GM19452 (cell line): Measurements from ENCODE around the gene HCRT.
"Not testable (repeated sequence)": the region's sequence is repeated elsewhere in the genome, so short reads cannot be mapped to it uniquely, and the experiment has no call there.

Source experiments
- ATAC-seq: cut with Tn5 transposase; IDR thresholded peaks from one replicate; pipeline ENCODE4 v1.9.1; 2021; ENCODE audit not compliant: unreplicated experiment

HCRT gene, protein sequence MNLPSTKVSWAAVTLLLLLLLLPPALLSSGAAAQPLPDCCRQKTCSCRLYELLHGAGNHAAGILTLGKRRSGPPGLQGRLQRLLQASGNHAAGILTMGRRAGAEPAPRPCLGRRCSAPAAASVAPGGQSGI

DNA sequence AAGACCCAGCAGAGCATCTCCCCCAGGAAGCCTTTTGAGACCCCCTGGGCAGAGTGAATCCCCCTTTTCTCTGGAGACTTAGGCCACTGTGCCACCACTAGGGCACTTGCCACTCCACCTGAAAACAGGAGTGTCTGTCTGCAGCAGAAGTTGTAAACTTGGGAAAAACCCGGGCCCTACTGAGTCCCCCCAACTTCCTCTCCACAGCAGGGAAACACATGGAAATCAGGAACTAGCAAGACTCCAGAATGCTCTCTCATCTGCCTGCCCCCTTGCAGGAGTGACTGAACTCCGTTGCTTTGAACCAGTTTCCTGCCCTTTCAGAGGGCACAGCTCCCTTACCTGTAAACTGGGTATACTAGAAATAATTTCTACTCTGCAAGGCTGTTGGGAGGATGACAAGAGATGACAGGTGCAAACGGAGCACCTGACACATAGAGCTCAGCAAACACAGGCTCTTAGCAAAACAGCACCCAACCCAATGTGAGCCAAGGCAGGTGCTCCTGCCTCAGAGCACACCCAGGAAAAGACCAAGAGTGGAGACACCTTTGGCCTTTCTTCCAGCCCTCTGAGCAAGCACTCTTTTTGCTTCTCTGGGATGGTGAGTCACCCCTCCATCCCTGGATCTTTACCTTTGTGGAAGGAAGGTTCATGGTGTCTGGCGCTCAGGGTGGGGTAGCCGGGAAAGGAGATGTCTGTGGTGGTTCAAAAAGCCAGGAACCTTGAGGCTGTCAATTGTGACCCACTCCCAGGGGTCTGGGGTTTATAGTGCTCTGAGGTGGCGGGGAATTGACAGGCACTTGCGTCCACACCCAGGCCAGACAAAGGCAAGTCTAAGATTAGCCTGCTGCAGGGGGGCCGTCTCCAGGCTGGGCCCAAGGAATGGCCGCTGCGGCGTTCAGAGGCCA, at the start of gene HCRT:
TSS of gene HCRT (minus strand) at position 740 of the 908 bp plus-strand sequence. CDS start at position 653, 87 bp downstream.
- no peak for ATAC-seq

DNA sequence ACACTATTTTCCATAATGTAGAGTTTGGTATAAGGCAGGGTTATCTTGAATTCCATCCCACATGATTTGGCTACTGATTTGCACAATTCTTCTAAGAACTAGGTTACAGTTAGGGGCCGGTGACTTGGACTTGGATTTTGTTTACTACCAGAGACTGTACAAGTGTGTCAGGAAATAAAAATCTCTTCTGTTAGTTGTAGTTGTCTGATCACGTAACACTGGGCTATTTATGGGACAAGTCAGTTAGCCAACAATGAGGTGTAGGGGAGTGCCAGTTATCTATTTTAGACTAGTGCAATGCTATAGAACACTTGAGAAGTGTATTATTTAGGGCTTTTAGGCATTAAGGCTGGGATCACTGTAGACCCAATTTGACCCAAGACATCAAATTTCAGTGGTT, 48.7 kb upstream of the HCRT start:
- no peak for ATAC-seq

DNA sequence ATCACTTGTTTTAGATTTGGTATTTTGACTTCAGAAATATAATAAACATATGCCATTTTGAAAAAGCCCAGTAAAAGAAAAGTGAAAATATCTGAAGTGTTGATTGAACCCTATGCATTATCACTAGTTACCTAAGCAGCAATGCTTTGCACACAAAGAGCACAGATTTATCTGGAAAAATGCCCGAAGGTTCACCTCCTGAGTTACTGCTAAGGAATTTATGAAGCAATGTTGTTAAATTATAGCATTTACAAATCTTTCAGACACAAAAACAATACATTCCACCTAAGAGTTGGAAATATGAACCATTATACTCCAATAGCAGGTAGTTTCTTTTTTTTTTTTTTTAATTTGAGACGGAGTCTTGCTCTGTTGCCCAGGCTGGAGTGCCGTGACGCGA, 47.9 kb upstream of the HCRT start:
- no peak for ATAC-seq

DNA sequence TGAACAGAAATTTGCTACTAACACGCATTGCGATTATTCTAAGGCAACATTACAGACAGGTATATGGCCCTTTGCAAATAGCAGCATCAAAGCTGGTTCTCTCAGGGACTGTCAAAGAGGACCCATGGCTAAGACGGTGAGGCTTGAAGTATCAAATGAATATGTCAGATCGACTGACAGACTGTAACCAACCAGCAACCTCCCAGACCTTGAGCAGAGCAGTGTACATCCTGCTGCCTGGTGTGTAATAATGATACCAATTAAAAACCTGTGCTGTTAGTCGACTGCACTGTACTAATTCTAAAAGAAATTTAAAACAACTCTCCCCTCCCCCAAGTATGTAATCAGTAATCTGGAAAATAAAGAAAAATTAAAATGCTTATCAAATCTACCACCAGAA, 45.0 kb upstream of the HCRT start:
- ATAC-seq = no peak

DNA sequence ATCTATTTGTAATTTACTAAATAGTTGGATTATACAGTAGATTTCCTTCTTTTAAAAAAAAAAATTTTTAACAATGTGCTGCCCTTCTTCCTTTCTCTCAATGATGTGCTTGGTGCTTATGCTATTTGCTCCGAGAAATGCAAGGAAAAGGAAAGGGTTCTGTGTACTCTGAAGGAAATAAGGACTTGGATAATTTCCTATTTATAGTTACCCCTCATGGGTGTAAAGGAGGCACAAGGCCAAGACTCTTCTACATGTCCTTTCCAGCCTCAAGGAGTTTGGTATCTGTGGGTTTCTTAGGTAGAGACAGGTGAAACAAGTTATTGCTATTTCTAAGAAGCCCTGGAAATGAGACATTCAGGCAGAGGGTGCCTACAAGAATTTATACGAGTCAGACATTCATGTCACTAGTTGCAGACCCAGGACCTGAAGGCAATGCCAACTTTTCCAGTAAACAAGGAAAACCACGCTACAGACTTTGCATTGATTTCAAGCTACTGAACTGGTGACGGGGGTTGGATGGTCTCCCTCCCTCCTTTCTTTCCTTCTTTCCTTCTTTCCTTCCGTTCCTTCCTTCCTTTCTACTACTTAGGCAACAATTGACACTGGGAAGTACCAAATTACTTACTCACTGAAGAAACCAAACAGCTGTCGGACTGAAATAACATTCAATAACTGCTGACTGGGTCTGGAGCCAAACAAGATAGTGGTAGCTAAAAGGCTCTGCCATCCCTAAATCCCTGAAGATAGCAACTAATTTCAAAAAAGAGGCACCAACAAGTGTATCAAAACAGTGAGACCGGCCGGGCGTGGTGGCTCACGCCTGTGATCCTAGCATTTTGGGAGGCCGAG, 42.8 kb upstream of the HCRT start:
- ATAC-seq = no peak

DNA sequence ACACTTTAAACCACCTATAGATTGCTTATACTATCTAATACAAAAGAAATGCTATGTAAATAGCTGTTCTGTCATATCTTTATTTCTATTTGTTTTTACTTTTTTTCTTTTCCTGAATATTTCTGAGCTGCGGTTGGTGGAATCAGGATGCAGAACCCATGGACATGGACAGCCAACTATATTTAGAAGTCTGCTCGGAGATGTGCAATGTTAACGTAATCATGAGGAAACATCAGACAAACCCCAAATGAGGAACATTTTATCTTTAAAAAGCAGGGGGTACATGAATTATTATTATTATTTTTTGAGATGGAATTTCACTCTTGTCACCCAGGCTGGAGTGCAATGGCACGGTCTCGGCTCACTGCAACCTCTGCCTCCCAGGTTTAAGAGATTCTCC, 40.4 kb upstream of the HCRT start:
- ATAC-seq = no peak

DNA sequence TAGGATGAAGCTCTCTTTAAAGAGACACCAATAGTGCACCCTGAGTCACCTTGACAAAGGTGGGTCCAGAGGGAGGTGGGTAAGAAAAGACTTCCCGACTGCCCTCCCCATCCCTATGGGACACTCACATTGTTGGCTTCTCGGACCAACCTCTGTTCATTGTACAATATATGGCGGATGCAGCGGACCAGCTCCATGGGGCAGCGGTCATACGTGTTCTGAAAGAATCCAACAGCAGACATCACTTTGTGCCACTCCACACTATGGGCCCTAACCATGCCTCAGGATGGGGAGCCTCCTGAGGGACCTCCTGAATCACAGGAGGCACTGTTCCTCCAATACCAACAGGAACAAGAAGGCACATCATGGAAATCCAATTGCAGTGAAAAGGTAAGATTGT, 39.4 kb upstream of the HCRT start:
- no peak for ATAC-seq

DNA sequence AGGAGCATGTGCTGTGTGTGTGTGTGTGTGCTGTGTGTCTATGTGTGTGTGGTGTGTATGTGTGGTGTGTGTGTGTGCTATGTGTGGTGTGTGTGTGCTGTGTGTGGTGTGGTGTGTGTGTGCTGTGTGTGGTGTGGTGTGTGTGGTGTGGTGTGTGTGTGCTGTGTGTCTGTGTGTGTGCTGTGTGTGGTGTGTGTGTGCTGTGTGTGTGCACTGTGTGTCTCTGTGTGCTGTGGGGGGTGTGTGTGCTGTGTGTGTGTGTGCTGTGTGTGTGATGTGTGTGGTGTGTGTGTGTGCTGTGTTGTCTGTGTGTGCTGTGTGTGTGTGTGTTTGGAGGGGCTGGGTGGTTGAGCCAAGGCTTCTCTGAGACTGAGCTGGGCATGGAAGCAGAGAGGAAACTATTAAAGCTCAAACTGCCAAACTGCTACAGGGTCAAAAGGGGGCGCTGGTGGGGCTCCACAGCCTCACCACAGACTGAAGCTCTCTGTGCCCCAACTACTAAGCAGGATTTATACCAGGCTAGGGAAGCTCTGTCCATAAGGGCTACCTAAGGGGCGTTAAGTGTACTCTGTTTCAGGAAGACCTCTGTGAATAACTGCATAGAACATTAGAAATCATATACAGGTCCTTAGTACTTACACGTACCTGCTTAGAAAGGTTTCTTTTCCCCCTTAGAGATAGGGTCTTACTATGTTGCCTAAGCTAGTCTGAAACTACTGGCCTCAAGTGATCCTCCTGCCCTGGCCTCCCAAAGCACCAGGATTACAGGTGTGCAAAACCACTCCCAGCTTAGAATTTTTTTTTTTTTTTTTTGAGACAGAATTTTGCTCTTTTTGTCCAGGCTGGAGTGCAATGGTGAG, 36.9 kb upstream of the HCRT start:
- no peak for ATAC-seq

DNA sequence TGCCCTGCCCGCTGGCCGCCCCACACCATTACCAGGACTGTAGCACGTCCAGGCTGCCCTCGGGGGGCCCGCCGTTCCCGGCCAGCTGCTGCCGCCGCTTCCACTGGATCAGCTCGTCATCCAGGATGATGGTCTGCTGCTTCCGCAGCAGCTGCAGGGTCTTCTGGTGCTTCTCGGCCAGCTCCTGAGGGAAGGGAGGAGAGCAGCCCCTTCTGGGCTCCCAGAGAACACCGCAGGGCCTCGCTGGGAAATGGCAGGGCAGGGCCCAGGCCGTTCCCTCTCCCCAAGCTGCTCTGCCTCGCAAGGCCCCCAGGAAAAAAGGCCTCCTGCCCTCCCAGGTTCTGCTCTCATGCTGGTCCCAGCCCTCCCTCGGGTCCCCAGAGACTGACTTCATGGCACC, 34.0 kb upstream of the HCRT start:
- not testable (repeated sequence) for ATAC-seq

DNA sequence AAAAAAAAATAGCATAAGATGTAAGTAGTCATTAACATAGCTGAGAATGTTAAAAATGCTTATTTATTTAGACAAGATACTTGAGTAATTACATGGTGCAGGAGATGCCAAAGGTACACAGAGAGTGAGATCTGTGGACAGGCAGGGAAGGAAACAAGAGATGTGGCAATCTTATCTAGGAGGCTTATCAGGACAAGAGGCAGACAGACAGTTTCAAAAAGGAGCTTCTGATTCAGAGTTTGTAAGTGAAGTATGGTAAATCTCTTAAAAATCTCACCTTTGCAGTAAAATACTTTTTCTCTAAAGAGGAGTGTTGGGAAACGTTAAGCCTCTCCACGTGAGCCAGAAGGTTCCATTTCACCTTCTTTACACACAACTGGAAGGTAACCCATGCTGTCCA, 28.9 kb upstream of the HCRT start:
- no peak for ATAC-seq

DNA sequence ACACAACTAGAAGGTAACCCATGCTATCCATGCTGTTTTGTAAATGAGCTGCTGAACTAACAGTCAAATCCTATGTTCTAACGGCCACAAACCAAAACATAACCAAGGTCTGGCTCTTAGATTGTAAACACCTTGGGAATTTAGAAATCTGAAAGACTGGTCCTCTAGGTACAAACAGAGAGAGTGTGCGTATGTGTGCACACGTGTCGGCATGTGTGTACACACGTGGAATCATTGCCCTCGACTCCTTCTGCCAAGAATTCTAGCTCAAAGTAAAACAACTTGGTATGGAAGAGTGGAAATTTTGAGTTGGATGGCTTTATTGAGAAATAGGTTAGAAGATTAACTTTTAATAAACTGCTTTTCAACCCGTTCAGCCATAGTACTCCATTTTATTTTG, 27.1 kb upstream of the HCRT start:
- no peak for ATAC-seq

DNA sequence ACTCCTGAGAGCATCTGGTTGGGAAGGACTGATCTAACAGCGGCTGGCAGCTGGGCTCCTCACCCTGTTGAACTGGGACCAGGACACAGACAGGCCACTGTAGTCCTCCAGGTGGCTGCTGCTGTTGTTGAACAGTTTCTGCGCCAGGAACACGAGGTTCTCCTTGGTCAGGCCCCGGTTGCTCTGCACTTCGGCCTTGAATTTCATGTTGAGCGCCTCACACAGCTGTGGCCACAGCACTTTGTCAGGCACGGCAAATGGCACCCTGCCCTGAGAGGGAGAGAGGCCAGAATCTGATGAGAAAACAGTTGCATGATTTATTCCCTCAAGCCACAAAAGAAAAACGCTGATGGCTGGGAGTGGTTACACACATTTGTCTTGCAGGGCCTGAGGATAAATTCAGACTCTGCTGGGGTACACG, 26.7 kb upstream of the HCRT start:
- not testable (repeated sequence) for ATAC-seq

DNA sequence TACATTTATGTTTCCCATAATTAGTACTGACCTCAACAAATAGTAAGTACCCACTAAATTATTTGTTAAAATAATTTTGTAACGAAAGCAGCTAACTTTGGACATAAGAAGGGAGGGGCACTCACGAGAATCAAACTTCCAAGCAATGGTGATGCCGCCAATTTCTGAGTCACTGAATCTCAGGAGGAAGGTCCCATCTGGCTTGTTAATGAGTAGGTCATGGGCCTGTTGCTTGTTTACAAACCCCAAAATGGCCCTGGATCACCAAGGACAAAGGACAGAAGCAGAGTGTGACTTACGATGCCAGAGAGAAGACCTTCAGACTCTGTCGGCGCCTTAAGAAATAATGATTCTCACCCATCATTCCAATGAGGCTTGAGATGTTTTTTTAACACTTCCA, 24.8 kb upstream of the HCRT start:
- no peak for ATAC-seq

DNA sequence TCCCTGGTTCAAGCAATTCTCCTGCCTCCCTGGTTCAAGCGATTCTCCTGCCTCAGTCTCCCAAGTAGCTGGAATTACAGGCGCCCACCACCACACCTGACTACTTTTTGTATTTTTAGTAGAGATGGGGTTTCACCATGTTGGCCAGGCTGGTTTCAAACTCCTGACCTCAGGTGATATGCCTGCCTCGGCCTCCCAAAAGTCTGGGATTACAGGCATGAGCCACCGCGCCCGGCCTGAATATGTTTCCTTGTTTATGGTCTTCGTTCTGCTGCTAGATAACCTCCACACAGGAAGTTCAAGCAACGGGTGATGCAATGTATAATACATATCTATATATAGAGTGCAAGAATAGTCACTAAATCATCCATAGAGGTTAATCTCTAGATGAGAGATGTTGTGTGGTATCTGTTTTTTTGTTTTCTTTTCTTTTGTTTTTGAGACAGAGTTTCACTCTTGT, 20.9 kb upstream of the HCRT start:
- not testable (repeated sequence) for ATAC-seq

DNA sequence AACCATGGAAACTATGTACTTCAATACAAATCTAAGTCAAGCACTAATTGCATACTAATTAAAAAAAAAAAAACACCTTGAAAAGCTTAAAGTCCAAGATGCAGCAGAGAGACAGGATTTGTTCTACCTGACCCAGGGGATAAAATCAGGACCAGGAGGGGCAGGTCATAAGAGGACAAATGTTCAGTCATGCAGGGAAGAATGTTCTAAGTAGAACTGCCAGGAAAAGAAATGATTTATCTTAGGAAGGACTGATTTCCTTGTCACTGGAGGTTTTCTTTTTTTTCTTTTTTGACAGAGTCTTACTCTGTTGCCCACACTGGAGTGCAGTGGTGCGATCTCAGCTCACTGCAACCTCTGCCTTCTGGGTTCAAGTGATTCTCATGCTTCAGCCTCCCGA, 18.1 kb upstream of the HCRT start:
- ATAC-seq = no peak

DNA sequence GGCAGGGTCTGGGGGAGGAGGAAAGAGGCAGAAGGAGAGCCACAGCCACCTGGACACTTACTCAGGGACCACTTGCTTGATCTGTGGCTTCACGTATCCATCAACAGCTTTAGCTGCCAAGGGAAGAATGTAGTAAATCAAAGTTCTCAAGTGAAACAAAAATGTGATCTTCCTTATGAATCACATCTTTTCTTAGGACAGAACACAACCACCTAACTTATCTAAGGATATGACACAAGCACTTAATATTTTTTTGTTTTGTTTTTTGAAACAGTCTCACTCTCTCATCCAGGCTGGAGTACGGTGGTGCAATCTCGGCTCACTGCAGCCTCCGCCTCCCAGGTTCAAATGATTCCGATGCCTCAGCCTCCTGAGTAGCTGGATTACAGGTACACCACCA, 17.4 kb upstream of the HCRT start:
- ATAC-seq = no peak

DNA sequence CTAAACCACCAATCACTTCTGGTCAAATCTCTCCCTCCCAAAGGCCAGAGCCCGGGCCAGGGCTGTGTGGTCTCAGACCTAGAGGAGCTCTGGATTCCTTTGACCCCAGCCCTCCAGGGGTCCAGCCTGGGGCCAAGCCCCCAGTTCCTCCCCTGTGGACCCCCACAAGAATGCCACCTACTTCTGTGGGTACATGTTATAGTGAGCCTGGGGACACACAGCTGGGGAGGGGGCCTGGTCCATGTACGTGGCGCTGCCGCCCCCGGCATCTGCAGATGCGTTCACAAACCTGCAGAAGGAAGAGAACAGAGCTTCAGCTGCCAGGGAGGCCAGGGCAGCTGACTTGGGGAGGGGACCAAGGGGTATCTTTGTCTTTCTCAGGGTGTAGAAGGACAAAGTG, 16.9 kb upstream of the HCRT start:
- ATAC-seq = no peak

DNA sequence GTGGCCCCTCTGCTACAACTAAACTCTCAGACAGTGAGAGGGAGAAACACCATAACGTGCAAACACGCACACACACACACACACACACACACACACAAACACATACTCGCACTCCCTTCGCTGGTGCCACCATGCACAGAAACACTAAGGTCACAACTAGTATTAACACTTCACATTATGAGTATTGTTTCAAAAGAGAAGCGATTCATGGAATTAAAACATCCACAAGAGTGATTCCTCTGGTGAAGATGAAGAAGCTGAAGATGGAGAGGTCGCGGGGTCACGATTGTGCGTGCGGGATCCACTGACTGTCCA, 16.2 kb upstream of the HCRT start:
- ATAC-seq = no peak

DNA sequence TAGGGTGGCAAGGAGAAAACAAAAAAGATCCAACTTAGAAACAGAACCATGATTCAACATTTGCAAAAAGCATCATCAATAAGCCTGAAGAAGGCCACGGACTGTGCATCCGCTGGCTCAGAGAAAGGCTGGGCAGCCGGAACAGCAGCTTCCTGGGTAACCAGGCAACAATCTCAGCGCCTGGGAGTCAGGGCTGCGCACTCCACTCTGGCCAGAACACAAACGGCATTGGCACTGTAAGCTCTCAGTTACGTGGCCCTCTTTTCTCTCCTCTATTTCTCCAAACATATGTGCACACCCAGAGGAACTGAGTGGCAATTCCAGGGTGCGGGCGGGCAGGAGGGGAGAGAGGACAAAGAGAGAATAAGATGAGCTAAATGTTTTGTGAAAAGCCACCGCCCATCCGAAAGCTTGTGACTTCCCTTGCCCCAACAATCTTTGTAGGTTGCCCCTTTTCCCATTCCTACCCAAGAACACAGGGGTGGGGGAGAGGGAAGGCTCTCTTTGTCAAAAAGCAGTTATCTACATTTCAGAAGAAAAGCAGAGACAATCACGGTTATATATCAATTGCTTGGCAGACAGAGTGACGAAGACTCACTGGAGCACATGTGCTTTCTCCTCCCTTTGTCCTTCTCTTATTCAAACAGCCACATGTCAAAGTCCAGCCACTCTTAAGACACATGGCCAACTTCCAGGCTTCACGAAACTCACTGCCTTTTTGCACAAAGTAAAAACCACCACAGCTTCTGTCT, 15.6 kb upstream of the HCRT start:
- ATAC-seq = no peak

DNA sequence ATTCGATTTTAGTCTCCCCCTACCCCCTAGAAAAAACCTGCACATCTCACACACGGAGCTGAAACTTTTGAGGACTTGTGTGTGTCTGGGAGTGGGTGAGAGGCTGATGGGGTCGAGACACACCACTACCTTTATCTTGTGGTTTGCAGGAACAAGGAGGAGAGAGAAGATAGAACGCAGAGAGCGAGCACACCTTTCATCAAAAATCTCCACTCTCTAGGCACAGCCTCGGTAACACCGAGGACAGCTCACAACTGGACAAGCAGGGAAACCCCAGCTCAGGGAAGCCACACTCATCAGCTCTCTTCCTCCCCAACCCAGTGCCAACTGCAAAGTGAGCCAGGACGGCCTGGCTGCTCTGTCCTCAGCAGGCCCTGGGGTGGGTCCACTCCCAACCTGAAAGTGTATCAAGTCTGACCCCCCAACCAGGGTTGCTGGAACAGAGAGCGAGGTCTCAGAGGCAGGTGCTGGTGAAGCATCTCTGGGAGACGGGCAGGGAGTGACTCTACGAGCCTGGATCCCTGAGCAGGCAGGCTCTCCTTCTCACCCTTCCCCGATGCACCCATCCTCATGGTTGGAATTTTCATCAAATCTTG, 14.3 kb upstream of the HCRT start:
- no peak for ATAC-seq
